Hippocampal formation (tissue), 2 donors: Measurements from ENCODE around the gene ARFRP1.
A peak's percentile ranks its signal among the peaks of the same experiment; 100 is the strongest.

Experiments
- DNase-seq, 2 donors: peaks; one replicate each; lab custom pipeline; 2025; lab: John Stamatoyannopoulos, UW

Gene ARFRP1

GRCh38 chr20:63707558-63708300, at the start of gene ARFRP1, which contains the start of gene ZGPAT:
Gene ARFRP1, minus strand, starts transcription at chr20:63707976. Its CDS starts 885 bp downstream, at chr20:63707091.
Gene ZGPAT, plus strand, starts transcription at chr20:63708039. Its CDS starts 542 bp downstream, at chr20:63708581.
- peak; percentile 79 to 87 for DNase-seq

- DNase-seq, result no peak
Measured at GRCh38 chr20:63756648-63756991, 48.8 kb upstream of the ARFRP1 start.

GRCh38 chr20:63755933-63756647, 48.3 kb upstream of the ARFRP1 start:
- no peak for DNase-seq

GRCh38 chr20:63754008-63754407, 46.2 kb upstream of the ARFRP1 start:
- DNase-seq, result no peak

- no peak for DNase-seq
Measured at GRCh38 chr20:63753381-63753780, 45.6 kb upstream of the ARFRP1 start.

GRCh38 chr20:63752411-63753101, 44.8 kb upstream of the ARFRP1 start:
- no peak for DNase-seq

GRCh38 chr20:63751471-63752271, 43.9 kb upstream of the ARFRP1 start:
- DNase-seq, result no peak

GRCh38 chr20:63750807-63751470, 43.2 kb upstream of the ARFRP1 start:
- DNase-seq, result no peak

- no peak for DNase-seq
Measured at GRCh38 chr20:63749597-63750508, 42.1 kb upstream of the ARFRP1 start.

- no peak for DNase-seq
Measured at GRCh38 chr20:63748934-63749270, 41.1 kb upstream of the ARFRP1 start.

GRCh38 chr20:63748070-63748933, 40.5 kb upstream of the ARFRP1 start:
- no peak for DNase-seq

GRCh38 chr20:63747622-63748069, 39.9 kb upstream of the ARFRP1 start:
- DNase-seq, result no peak

- no peak for DNase-seq
Measured at GRCh38 chr20:63746751-63747315, 39.1 kb upstream of the ARFRP1 start.

GRCh38 chr20:63745961-63746731, 38.4 kb upstream of the ARFRP1 start:
- no peak for DNase-seq

GRCh38 chr20:63745424-63745805, 37.6 kb upstream of the ARFRP1 start:
- no peak for DNase-seq

- no peak for DNase-seq
Measured at GRCh38 chr20:63744574-63745423, 37.0 kb upstream of the ARFRP1 start.

- DNase-seq, result no peak
Measured at GRCh38 chr20:63744158-63744557, 36.4 kb upstream of the ARFRP1 start.
